Activated CD4-positive, alpha-beta T cell treated with anti-CD3 and anti-CD28 coated beads for 48 hours (primary cell): ENCODE results near the gene ALDH16A1.
"Not testable (repeated sequence)": the region's sequence is repeated elsewhere in the genome, so short reads cannot be mapped to it uniquely, and the experiment has no call there.

Experiments
- DNase-seq: peaks from one replicate; pipeline ENCODE4 v3.0.0-alpha.2; 2020

The ALDH16A1 gene

DNA sequence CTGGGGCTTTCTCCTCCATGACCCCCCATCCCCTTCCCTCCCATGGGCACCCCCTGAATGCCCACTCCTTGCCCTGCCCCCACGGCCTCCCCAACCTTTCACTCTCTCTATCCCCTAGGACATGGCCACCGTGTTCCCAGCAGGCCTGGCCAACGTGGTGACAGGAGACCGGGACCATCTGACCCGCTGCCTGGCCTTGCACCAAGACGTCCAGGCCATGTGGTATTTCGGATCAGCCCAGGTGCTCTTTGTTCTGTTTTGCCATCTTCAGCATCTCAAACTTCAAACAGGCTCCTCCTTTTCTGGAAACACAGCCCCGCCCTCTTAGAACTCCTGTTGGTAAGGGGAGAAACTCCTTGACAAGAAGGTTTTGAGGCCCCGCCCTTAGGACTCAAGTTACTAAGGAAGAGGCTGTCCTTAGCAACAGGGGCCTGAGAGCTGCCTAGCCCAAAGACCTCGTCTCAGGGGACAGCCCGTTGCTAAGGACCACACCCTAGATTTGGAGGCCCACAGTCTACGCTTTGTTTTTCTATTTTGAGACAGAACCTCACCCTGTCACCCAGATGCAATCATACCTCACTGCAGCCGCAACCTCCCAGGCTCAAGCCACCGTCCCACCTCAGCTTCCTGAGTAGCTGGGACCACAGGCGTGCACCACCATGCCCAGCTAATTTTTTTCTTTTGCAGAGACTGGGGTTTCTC is 15.9 kb downstream of the ALDH16A1 start:
- peak; percentile 82 for DNase-seq

DNA sequence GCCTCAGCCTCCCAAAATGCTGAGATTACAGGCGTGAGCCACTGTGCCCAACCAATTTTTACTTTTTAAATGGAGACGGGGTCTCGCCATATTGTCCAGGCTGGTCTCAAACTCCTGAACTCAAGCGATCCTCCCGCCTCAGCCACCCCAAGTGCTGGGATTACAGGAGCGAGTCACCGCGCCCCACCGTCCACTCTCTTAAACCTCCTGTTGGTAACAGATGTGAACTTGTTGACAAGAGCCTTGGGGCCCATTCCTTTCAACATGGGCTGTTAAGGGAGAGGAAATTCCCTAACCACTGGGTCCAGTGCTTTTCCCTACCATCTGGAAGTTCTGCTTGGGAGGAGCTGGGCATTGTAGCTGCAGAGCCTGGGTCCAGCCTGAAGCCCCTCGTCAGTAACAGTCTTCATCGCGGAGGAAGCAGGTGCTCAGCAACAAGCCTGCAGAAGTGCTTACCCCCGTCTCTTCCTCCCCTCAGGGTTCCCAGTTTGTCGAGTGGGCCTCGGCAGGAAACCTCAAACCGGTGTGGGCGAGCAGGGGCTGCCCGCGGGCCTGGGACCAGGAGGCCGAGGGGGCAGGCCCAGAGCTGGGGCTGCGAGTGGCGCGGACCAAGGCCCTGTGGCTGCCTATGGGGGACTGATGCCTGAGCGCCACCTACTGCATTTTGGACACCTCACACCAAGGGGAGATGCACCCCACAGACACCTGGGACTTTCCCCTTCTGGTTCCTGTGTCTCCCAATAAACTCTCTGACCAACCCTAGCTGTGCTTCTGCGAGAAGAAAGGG is 17.0 kb downstream of the ALDH16A1 start:
- DNase-seq = peak; percentile 81

DNA sequence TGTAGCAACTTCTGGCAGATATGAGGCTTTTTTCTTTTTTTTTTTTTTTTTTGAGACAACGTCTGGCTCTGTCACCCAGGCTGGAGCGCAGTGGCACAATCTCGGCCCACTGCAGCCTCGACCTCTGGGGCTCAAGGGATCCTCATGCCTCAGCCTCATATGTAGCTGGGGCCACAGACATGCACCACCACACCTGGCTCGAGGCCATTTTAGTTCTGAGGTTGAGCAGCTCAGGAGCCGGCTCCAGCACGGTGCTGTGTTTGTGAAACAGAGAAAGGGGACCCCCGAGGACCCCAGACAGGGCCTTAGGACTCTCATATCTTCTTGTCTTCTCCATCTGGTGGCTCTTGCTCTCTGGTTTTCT is 17.6 kb downstream of the ALDH16A1 start:
- DNase-seq = no peak

DNA sequence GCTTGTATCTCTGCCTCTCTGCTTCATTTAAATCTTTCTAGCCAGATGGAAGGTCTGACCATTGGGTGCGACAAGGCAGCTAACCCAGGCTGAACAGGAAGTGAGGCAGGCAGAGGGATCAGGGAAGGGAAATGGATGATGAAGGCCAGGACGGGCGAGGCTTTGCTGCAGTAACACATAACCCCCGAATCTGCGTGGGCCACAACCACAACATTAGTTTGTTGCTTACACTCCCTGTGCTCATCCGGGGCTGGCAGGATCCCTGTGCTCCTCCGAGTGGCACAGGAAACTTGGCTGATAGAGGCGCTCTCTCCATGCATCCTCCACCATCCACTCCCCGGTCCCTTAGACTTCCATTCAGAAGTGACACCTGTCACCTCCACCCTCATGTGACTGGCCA is 19.9 kb downstream of the ALDH16A1 start:
- no peak for DNase-seq

DNA sequence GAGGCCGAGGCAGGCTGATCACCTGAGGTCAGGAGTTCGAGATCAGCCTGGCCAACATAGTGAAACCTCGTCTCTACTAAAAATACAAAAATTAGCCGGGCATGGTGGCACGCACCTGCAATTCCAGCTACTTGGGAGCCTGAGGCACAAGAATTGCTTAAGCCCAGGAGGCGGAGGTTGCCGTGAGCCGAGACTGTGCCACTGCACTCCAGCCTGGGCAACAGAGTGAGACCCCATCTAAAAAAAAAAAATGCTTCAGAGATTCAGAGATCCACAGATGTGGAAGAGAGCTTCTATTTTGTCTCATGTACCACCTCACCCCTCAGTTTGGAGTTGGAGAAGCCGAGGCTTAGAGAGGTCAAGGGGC is 20.5 kb downstream of the ALDH16A1 start:
- not testable (repeated sequence) for DNase-seq

DNA sequence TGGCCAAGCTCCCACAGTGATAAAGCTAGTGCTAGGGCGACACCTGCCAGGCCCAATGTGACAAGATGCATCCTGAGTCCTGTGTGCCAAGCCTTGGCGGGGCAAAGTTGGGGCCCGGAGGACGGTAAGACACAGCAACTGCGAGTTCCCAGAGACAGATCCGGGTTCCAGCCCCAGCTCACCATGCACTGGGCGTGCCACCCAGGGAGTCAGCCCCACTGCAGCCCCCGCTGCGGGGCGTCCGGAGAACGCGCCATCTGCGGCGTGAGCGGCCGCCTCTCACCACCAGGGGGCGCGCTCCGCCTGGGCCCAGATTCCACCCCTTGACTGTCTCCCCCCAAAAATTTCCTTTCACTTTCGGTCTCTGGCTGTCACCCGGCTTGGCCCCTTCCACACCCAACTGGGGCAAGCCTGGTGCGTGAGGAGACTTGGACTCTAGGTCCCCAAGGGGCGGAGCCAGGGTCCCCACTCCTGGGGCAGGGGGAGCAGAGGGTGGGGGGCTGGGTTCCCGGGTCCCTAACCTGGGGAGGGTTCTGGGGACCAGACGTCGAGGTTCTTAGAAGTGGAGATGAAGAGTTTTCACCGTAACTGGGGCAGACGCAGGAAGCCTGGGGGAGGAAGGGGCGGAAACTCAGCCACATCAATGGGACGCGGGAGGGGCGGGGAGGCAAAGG is 21.0 kb downstream of the ALDH16A1 start, which contains the start of gene FLT3LG:
TSS of gene FLT3LG (plus strand) at position 348 of the 674 bp plus-strand sequence. CDS start 425 bp downstream, outside the sequence.
- DNase-seq = peak; percentile 91

DNA sequence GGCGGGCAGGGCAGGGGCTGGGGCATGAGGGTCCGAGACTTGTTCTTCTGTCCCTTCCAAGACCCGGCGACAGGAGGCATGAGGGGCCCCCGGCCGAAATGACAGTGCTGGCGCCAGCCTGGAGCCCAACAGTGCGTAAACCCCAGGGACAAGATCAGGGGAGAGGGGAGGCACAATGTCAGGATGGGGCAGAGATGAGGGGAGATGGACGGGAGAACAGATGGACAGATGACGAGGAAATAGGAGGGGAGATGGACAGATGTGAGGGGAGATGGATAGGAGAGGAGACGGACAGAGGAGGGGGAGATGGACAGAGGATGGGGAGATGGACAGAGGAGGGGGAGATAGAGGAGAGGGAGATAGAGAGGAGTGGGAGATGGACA is 21.5 kb downstream of the ALDH16A1 start:
- no peak for DNase-seq

DNA sequence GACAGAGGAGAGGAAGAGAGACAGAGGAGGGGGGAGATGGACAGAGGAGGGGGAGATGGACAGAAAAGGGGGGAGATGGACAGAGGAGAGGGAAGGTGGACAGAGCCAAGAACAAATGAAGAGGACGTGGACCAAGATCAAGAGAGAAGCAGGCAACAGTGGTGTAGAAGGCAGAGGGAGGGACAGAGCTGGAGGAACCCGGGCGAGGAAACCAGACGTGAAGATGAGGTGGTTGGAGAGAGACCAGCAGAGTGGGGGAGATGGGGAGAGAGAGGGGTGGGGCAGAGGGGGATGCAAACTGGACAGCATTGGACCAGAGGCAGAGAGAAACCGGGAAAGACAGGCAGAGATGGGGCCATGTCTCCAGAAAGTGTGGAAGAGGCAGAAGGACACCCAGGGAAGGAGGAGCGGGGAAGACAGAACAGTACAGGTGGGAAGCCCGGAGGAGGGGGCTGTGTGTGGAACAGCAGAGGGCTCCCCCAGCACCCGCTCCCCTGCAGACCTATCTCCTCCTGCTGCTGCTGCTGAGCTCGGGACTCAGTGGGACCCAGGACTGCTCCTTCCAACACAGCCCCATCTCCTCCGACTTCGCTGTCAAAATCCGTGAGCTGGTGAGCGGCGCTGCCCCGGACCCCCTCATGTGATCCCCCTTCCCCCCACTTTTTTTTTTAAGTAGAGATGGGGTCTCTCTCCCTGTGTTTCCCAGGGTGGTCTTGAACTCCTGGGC is 22.3 kb downstream of the ALDH16A1 start:
- DNase-seq = no peak

DNA sequence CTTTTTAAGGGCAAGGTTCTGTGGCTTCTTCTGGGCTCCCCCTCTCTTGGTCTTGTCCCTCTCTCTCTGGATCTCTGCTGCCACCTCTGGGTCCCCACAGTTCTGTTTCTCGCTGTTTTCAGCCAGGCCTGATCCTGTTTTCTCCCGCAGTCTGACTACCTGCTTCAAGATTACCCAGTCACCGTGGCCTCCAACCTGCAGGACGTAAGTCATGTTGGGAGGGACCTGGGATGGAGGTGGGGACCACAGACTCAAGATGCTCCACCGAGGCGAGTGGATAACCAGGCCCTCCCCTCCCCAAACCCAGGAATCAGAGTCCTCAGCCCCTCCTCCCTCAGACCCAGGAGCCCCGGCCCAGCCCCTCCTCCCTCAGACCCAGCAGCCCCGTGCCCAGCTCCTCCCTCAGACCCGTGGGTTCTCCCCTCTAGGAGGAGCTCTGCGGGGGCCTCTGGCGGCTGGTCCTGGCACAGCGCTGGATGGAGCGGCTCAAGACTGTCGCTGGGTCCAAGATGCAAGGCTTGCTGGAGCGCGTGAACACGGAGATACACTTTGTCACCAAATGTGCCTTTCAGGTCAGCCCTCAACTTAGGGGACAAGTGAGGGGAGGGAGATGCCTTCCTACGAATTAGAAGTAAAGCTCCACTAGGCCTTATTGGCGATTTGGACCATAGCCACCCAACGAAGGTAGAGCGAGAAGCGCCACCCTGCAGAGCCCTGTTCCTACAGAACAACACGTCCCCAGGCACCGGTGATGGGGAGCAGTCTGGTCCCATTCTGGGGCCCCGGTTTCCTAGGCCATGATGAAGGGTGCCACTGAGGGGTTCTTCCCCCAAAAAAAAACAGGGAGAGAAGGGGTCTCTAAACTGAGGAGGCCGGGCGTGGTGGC is 23.2 kb downstream of the ALDH16A1 start:
- peak; percentile 90 for DNase-seq

DNA sequence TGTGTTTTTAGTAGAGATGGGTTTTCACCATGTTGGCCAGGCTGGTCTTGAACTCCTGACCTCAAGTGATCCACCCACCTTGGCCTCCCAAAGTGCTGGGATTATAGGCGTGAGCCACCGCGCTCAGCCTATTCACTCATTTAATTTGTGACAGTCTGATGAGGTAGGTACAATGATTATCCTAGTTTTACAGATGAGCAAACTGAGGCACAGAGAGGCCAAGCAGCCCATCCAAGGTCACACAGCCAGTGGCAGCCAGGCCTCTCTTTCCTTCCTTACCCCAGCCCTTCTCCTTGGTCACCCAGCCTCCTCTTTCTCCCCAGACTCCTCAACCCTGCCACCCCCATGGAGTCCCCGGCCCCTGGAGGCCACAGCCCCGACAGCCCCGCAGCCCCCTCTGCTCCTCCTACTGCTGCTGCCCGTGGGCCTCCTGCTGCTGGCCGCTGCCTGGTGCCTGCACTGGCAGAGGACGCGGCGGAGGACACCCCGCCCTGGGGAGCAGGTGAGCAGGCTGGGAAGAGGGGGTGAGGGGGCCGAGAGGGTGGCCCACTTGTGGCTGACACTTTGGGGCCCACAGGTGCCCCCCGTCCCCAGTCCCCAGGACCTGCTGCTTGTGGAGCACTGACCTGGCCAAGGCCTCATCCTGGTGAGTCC is 27.1 kb downstream of the ALDH16A1 start:
- no peak for DNase-seq

DNA sequence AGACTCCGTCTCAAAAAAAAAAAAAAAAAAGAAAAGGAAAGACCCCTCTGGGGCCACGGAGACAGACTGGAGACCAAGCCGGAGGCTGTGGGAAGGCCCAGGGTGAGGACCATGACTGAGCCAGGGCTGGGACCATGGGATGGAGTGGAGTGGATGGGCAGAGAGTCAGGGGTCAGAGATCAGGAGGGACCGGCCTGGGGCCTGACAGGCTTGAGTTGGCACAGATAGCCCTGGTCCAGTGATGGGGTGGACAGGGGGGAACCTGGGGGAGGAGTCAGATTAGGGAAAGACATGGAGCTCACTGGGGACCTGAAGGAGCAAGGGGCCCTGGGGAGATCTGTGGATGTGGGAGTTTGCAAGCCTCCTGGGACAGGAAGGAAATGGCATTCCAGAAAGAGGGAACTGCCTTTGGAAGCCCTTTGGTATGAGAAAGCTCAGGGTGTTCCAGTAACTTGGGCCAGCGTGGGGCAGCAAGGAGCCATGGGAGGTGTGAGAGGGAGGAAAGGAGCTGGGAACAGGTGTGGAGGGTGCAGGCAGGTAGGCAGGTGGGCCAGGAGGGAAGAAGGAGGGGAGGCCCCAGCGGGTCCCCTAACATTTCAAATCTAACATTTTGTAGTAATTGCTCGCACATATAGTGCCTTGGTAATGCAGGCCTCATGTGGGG is 28.1 kb downstream of the ALDH16A1 start:
- no peak for DNase-seq

DNA sequence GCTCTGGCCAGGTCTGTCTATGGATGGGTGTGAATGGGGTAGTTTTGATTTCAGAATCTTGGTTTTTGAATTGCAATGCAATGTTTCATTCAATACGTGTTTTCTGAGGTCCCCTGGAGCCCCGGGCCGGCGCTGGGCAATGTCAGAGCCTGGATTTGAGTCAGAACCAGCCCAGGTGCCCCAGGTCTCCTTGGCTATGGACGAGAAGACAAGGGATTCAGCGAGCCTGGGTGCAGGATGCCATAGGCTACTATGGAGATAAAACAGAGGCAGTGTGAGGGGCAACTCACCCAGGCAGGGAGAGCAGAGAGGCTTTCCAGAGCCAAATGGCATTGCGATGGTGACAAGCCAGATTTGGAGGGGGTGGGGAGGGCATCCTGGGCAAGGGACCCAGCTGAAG is 33.2 kb downstream of the ALDH16A1 start:
- no peak for DNase-seq

DNA sequence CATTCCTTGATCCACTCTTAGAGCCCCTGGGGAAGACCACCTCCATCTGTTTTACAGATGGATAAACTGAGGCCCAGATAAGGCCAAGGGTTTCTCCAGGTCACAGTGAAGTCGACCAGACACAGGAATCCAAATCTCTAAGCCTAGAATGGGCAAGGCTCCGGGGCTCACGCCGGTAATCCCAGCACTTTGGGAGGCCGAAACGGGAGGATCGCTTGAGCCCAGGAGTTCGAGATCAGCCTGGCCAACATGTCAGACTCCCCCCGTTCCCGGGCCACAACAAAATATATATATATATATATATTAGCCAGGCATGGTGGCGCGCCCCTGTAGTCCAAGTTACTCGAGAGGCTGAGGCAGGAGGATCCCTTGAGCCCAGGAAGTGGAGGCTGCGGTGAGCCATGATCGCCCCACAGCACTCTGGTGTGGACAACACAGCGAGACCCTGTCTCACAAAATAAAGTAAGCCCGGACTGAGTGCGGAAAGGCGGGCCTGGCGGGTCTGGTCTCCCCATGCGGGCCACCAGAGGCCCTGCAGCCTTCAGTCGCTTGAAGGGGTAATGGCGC is 33.8 kb downstream of the ALDH16A1 start:
- DNase-seq = no peak

DNA sequence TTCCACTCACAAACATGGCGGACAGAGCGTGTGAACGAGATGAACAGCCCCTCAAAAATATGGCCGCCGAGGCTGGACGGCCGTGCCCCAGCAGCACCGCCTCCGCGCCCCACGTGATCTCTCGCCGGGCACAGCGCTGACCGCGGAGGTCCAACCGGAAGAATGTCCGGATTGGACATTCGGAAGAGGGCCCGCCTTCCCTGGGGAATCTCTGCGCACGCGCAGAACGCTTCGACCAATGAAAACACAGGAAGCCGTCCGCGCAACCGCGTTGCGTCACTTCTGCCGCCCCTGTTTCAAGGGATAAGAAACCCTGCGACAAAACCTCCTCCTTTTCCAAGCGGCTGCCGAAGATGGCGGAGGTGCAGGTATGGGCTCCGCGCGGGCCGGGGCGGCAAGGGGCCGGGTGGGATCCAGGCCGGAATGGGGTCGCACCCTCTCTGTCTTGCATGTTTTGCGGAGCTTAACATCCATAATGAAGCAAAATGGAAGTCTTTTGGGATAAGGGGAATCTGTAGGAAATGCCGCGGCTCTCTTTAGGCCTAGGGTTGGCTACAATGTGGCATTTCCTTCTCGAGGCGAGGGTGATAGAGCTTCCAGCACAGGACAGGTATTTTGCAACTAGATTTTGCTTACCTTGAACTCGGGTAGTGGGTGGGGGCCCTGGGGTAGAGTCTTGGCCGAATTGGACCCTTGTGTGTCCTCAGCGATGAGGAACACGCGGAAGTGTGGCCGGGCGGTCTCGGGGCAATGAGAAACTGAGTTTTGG is 34.4 kb downstream of the ALDH16A1 start, which contains the start of gene RPL13A:
TSS of gene RPL13A (plus strand) at position 332 of the 769 bp plus-strand sequence. CDS start at position 354, 22 bp downstream.
- DNase-seq = peak; percentile 100

DNA sequence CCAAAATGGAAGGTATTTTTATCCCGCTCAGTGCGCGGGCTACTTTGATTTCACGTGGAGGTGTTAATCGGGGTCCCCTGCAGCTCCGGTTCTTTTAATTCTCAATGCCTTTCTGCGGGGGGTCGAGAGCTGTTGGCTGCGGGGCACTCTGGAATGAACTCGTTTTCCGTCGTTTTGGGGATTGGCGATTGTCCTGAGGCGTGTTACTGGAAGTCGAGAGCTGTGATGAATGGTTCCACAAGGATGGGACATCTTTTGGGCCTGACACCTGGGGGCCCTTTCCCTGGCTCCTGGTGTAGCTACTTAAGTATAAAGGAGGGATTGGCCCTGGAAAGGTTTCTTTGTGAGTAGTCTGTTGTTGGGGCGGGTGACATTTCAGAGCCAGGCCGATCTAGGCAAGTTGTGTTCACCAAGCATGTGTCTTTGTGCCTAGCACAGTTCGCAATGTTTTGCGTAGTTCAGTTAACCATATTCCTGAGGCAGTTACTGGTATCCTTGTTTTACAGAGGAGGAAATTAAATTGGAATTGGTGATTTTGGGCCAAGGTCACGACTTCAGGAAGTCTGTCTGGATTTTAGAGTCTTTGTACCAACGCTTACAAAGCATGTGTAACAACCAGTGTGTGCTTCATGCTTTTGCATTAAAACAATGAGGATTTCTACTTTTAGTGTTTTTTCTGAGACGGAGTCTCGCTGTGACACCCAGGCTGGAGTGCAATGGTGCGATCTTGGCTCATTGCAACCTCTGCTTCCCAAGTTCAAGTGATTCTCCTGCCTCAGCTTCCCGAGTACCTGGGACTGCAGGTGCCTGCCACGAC is 35.2 kb downstream of the ALDH16A1 start:
- DNase-seq = no peak

DNA sequence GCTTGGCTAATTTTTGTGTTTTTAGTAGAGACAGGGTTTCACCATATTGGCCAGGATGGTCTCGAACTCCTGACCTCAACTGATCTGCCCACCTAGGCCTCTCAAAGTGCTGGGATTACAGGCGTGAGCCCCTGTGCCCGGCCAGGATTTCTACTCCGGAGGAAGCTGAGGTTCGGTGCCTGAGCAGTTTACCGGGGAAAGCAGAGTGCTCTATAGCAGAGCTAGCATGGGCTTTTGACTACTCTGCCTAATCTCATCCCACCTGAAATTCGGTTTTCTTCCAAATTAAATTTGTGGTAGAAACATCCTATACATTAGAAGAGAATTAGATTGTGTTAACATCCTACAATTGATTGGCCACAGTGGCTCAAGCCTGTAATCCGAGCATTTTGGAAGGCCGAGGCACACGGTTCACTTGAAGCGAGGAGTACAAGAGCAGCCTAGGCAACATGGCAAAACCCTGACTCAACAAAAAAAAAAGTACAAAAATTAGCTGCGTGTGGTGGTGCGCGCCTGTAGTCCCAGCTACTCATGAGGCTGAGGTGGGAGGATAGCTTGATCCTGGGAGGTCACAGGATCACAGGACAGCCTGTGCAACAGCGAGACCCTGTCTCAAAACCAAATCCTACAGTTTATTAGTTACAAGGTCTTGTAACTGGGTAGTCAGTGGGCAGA is 36.0 kb downstream of the ALDH16A1 start:
- DNase-seq = no peak

DNA sequence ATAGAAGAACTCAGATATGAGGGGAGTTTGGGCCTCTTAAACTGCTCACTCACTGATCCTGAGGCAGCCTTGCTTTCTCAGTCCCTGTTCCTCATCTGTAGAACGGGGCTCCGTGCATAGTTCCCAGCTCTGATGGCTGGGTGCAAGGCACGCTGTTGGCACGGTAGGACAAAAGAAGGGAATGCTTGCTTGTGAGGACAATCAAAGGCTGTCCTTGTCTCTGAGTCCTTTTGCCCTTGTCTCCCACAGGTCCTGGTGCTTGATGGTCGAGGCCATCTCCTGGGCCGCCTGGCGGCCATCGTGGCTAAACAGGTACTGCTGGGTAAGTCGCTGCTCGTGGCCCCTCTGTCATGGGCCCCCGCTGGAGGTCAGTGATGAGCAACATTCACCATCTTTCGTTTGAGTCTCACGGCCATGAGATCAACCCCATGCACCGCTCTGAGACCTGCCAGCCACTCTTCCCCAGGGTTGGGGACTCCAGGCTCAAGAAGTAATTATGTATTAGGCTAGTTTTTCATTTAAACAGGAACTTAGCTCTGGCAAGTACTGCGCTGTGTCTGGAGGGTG is 36.7 kb downstream of the ALDH16A1 start:
- peak; percentile 56 for DNase-seq
